ENCODE results near the gene ERBB4.

DNA sequence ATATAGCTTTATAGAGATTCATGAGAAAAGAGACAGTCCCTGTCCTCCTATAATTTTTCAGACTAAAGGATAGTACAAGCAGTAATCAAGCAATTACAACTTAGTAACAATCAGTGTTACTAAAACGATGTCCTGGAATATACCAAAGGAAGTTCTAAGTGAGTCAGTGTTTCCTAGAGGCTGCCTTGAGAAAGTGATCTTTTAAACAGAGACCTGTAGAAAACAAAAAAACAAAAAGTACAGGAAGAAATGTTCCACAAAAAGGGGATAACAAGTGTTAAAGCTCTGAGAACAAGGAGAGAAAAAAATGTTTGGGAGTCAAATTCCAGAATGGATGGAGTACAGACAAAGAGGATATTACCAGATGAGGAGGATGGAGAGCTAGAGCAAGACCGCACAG lies 556.4 kb downstream of the ERBB4 start:
- TF ChIP-seq POLR2AphosphoS5 (IDR thresholded peaks at IDR 0.05) (no peak), POLR2A (IDR thresholded peaks at IDR 0.05) (no peak)

Measured in prostate gland (tissue), 1 donor.